Tibial artery (tissue), 4 donors: ENCODE results near the gene RILP.

Experiments
- DNase-seq, 2 donors: peaks; one replicate each; pipeline ENCODE4 v3.0.0-alpha.2; 2019
- H3K27ac ChIP-seq, 2 donors: fragments of 200-600 bp; sonication (generic) in 1 of 2; 1 replicate in 1 of 2; 2 replicates in 1 of 2; pipeline ENCODE4 v1.5.1; 2018 to 2019; ENCODE audit warnings: mild to moderate bottlenecking in 1 of 2
- H3K27me3 ChIP-seq, 2 donors: fragments of 200-600 bp; sonication (generic) in 1 of 2; one replicate each; pipeline versions ENCODE4 v1.5.1 to v1.6.0; 2016 to 2019
- H3K36me3 ChIP-seq, 3 donors: fragments of 200-600 bp; sonication (generic) in 2 of 3; one replicate each; pipeline ENCODE4 v1.5.1; 2016 to 2019; ENCODE audit warnings: mild to moderate bottlenecking in 2 of 3
- H3K4me1 ChIP-seq, 4 donors: fragments of 200-600 bp; sonication (generic) in 2 of 4; 1 replicate in 3 of 4; 2 replicates in 1 of 4; pipeline ENCODE4 v1.5.1; 2016 to 2019
- H3K4me3 ChIP-seq, 2 donors: fragments of 200-600 bp; sonication (generic) in 1 of 2; 1 replicate in 1 of 2; 2 replicates in 1 of 2; pipeline ENCODE4 v1.5.1; 2018 to 2019; ENCODE audit warnings: mild to moderate bottlenecking in 2 of 2
- H3K9me3 ChIP-seq, 3 donors: fragments of 200-600 bp; sonication (generic) in 1 of 3; one replicate each; pipeline ENCODE4 v1.5.1; 2016 to 2019
- intact Hi-C: fragments of 100-400 bp; cut with DNase I; formaldehyde crosslinking; loops from one replicate; pipeline ENCODE4 v1.15.0; 2023; ENCODE audit warnings: low total_unique reads
- TF ChIP-seq, protein P1 (sequence below), 2 experiments: fragments of 200-600 bp in 1 of 2; fragments of 450-650 bp in 1 of 2; IDR thresholded peaks; one replicate each; pipeline ENCODE4 v1.5.1; 2017 to 2019; ENCODE audit warnings: antibody characterized with exemption in 2 of 2, mild to moderate bottlenecking in 1 of 2, moderate library complexity in 1 of 2

Gene RILP

DNA sequence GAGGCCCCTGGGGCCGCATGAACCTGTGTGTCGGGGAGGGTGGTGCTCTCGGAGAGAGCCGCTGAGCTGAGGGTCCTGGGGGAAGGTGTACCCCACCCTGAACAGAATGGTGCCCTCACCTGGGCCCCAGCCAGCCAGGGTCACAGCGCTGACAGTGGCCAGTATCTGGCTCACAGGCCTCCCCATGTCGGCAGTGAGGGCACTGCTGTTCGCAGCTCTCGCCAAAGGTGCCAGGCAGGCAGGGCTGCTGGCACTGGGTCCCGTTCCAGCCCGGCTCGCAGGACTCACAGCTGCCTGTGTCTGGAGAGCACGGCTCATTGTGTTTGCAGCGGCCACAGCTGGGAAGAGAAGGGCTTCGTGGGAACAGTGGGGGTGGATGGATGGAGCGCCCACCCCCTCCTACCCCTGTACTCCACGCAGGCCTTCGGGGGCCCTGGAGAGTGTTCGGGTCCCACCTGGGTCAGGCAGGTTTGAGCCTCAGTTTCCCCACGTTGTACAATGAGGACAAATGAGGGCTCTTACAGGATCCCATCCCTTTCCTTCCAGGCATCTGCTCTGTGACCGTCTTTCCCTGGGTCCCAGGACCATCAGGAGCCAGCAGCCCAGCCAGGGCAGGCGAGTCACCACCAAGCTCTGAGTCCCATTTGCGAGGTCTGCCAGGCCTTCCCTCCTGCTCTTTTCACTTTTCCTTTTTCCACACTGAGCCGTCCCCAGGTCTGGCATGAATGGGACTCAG lies 9.2 kb downstream of the RILP start:
- Histone ChIP-seq H3K4me3 (no peak overlapping the region), H3K36me3 (no peaks in the 10 kb centered on the region), H3K27ac (no peak overlapping the region), H3K9me3 (no peaks in the 10 kb centered on the region), H3K4me1 (peaks cover 0 to 19% (median 10%) of the 10 kb centered on the region in 4 donors), H3K27me3 (no peaks in the 10 kb centered on the region)
- intact Hi-C loops = loop anchor here (10.0 kb wide), 1 partner anchor 376 kb away; no protein-coding TSS in a partner anchor
- TF ChIP-seq, protein P1, sequence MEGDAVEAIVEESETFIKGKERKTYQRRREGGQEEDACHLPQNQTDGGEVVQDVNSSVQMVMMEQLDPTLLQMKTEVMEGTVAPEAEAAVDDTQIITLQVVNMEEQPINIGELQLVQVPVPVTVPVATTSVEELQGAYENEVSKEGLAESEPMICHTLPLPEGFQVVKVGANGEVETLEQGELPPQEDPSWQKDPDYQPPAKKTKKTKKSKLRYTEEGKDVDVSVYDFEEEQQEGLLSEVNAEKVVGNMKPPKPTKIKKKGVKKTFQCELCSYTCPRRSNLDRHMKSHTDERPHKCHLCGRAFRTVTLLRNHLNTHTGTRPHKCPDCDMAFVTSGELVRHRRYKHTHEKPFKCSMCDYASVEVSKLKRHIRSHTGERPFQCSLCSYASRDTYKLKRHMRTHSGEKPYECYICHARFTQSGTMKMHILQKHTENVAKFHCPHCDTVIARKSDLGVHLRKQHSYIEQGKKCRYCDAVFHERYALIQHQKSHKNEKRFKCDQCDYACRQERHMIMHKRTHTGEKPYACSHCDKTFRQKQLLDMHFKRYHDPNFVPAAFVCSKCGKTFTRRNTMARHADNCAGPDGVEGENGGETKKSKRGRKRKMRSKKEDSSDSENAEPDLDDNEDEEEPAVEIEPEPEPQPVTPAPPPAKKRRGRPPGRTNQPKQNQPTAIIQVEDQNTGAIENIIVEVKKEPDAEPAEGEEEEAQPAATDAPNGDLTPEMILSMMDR (IDR thresholded peaks at IDR 0.05) = no peak
- no peak for DNase-seq

DNA sequence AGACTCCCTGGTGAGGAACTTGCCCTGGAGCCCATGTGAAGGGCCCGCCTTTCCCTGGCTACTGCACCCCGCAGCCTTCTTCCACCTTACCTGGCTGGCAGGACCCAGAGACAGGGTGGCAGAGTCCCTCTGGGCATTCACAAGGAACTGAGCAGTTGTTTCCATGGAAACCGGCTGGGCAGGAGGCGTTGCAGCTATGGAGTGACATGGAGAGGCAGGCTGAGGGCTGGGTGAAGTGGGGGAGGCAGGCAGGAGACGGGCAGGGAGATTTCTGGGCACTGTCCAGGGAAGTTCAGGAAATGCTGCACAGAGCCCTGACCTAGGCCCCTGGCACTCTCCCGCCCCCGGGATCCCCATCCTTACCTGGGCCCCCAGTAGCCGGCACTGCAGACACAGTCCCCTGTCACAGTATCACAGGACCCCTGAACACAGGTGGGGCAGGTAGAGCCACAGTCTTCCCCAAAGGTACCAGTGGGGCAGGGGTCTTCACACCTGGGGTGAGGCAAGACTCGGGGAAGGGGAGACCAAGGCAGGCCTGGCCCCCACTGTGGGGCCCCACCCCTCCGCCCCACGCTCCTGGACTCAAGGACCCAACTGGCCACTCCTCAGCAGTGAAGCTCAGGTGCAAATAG lies 10.0 kb downstream of the RILP start:
- no peaks in the 10 kb centered on the region for H3K9me3 ChIP-seq
- DNase-seq = no peak
- H3K4me3 ChIP-seq = no peak overlapping the region
- no peak overlapping the region for H3K27ac ChIP-seq
- no peaks in the 10 kb centered on the region for H3K27me3 ChIP-seq
- intact Hi-C loops = loop anchor here (10.0 kb wide), 1 partner anchor 375 kb away; no protein-coding TSS in a partner anchor
- H3K4me1 ChIP-seq = peaks cover 0 to 19% (median 10%) of the 10 kb centered on the region in 4 donors
- TF ChIP-seq, protein P1 (IDR thresholded peaks at IDR 0.05) = no peak
- peaks cover 0 to 7% (median 0%) of the 10 kb centered on the region in 3 donors for H3K36me3 ChIP-seq

GRCh38 chr17:1638624-1639300 lies 10.9 kb downstream of the RILP start:
- Histone ChIP-seq H3K4me1 (peaks cover 0 to 10% (median 5%) of the 10 kb centered on the region in 4 donors), H3K27ac (no peak overlapping the region), H3K9me3 (no peaks in the 10 kb centered on the region), H3K36me3 (peaks cover 0 to 7% (median 0%) of the 10 kb centered on the region in 3 donors), H3K27me3 (no peaks in the 10 kb centered on the region), H3K4me3 (no peak overlapping the region)
- intact Hi-C loops = no loop called here
- no peak for DNase-seq
- TF ChIP-seq, protein P1 (IDR thresholded peaks at IDR 0.05) = no peak

DNA sequence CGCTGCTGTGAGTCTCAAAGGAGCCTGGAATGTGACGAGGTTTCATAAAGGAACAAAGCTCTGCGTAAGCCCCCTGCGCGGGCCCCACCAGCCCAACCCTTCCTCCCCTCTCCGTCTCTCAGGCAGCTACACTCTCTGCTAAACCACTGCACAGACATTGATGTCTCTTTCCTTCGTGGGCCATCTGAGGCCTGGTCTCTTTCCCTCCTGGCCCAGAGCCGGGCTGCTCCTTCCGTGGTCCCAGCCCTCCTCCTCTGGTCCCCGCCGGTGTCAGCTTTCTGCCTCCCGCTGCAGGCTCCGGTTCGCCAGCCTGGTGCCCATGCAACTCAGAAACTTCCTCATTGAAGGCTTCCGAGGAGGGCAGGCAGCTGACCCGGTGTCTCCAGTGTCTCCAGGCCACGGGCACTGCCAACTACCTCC lies 11.5 kb downstream of the RILP start:
- Histone ChIP-seq H3K27ac (no peak overlapping the region), H3K4me1 (peaks cover 0 to 4% (median 0%) of the 10 kb centered on the region in 4 donors), H3K4me3 (no peak overlapping the region), H3K9me3 (no peaks in the 10 kb centered on the region), H3K36me3 (peaks cover 0 to 7% (median 0%) of the 10 kb centered on the region in 3 donors), H3K27me3 (no peaks in the 10 kb centered on the region)
- TF ChIP-seq, protein P1 (IDR thresholded peaks at IDR 0.05) = no peak
- no peak for DNase-seq
- intact Hi-C loops = no loop called here

DNA sequence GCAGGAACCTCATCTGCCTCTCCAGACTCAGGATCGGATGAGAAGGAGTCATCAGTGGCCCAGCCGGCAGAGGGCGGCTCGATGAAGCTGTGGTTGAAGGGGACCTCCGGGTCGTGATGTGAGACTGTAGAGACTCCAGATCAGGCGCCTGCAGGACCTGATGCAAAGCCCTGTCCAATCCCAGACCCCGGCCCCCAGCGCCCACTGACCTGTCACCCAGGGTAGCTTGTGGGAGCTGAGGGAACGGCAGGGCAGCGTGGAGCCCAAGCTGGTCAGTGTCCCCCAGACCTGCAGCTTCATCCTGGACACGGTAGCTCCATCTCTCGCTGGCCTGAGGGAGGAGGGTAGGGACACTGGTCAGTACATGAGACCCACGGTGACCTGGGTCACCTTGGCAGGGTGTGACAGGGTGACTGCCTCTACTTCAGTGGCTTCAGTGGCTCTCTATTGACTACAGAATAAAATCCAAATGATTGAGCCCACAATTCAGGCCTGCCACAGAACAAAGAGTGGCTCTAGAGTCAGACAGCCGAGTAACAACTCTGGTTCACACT lies 12.9 kb downstream of the RILP start:
- Histone ChIP-seq H3K4me3 (no peak overlapping the region), H3K36me3 (peaks cover 0 to 7% (median 0%) of the 10 kb centered on the region in 3 donors), H3K27me3 (no peaks in the 10 kb centered on the region), H3K9me3 (no peaks in the 10 kb centered on the region), H3K27ac (no peak overlapping the region), H3K4me1 (peaks cover 0 to 4% (median 0%) of the 10 kb centered on the region in 4 donors)
- intact Hi-C loops = no loop called here
- TF ChIP-seq, protein P1 (IDR thresholded peaks at IDR 0.05) = no peak
- DNase-seq = no peak
